ENCODE measurements around the gene MMP27. TPM values are rescaled to one million over a fixed set of nuclear protein-coding genes. Genes with fewer than 3 reads are reported as not detected.
A peak's percentile ranks its signal among the peaks of the same experiment; 100 is the strongest.

MMP27 gene
- total and polyA plus RNA-seq, 2 donors (not counting 1 experiment from before 2014, with no cell fraction given), result 0.08 to 0.17 TPM

GRCh38 chr11:102655547-102655946, 50.0 kb downstream of the MMP27 start:
- no peak overlapping the region for H3K9ac ChIP-seq (ENCODE audit: insufficient read depth, low read length)
- no peak overlapping the region for H2AFZ ChIP-seq (ENCODE audit: low read length)
- H3K79me2 ChIP-seq (ENCODE audit: control insufficient read depth, insufficient read depth, low read length), result no peaks in the 10 kb centered on the region
- TF ChIP-seq EZH2 (IDR thresholded peaks at IDR 0.05; ENCODE audit: low read length, missing control alignments) (no peak), CTCF (conservative IDR thresholded peaks at IDR 0.05 in 1 of 2, IDR thresholded peaks at IDR 0.05 in 1 of 2; ENCODE audit: low read depth in 1 of 2, low read length in 2 of 2) (no peak)
- H3K4me1 ChIP-seq (ENCODE audit: control insufficient read depth, extremely low read depth, insufficient read depth, low read length), result no peaks in the 10 kb centered on the region
- H3K27me3 ChIP-seq (ENCODE audit: control insufficient read depth, insufficient read depth, low read length), result no peaks in the 10 kb centered on the region
- no peaks in the 10 kb centered on the region for H4K20me1 ChIP-seq (ENCODE audit: control insufficient read depth, extremely low read depth, insufficient read depth, low read length)
- no peak for DNase-seq (ENCODE audit: low read depth in 2 of 2)
- H3K4me3 ChIP-seq (replicated peaks in 1 of 4; ENCODE audit: control extremely low read depth in 1 of 4, insufficient read depth in 1 of 4, low read depth in 3 of 4, low read length in 4 of 4), result no peak overlapping the region
- H3K27ac ChIP-seq (ENCODE audit: insufficient read depth, low read length), result no peak overlapping the region
- H3K4me2 ChIP-seq (ENCODE audit: extremely low read depth, insufficient read depth, low read length), result no peak overlapping the region
- H3K36me3 ChIP-seq (ENCODE audit: control insufficient read depth, insufficient read depth, low read length), result no peaks in the 10 kb centered on the region
- H3K9me3 ChIP-seq (ENCODE audit: control insufficient read depth, insufficient read depth, low read depth, low read length), result no peaks in the 10 kb centered on the region

- no peak overlapping the region for H3K27ac ChIP-seq (ENCODE audit: insufficient read depth, low read length)
- DNase-seq (ENCODE audit: low read depth in 2 of 2), result no peak
- H3K27me3 ChIP-seq (ENCODE audit: control insufficient read depth, insufficient read depth, low read length), result no peaks in the 10 kb centered on the region
- no peaks in the 10 kb centered on the region for H3K4me1 ChIP-seq (ENCODE audit: control insufficient read depth, extremely low read depth, insufficient read depth, low read length)
- H3K9ac ChIP-seq (ENCODE audit: insufficient read depth, low read length), result no peak overlapping the region
- no peaks in the 10 kb centered on the region for H3K79me2 ChIP-seq (ENCODE audit: control insufficient read depth, insufficient read depth, low read length)
- TF ChIP-seq CTCF (conservative IDR thresholded peaks at IDR 0.05 in 1 of 2, IDR thresholded peaks at IDR 0.05 in 1 of 2; ENCODE audit: low read depth in 1 of 2, low read length in 2 of 2) (no peak), EZH2 (IDR thresholded peaks at IDR 0.05; ENCODE audit: low read length, missing control alignments) (no peak)
- no peak overlapping the region for H3K4me3 ChIP-seq (replicated peaks in 1 of 4; ENCODE audit: control extremely low read depth in 1 of 4, insufficient read depth in 1 of 4, low read depth in 3 of 4, low read length in 4 of 4)
- H3K4me2 ChIP-seq (ENCODE audit: extremely low read depth, insufficient read depth, low read length), result no peak overlapping the region
- no peak overlapping the region for H2AFZ ChIP-seq (ENCODE audit: low read length)
- H3K9me3 ChIP-seq (ENCODE audit: control insufficient read depth, insufficient read depth, low read depth, low read length), result no peaks in the 10 kb centered on the region
- no peaks in the 10 kb centered on the region for H4K20me1 ChIP-seq (ENCODE audit: control insufficient read depth, extremely low read depth, insufficient read depth, low read length)
- H3K36me3 ChIP-seq (ENCODE audit: control insufficient read depth, insufficient read depth, low read length), result no peaks in the 10 kb centered on the region
Measured at GRCh38 chr11:102654761-102655160, 50.8 kb downstream of the MMP27 start.

- no peak overlapping the region for H3K4me2 ChIP-seq (ENCODE audit: extremely low read depth, insufficient read depth, low read length)
- H3K27ac ChIP-seq (ENCODE audit: insufficient read depth, low read length), result no peak overlapping the region
- H3K79me2 ChIP-seq (ENCODE audit: control insufficient read depth, insufficient read depth, low read length), result no peaks in the 10 kb centered on the region
- no peaks in the 10 kb centered on the region for H3K4me1 ChIP-seq (ENCODE audit: control insufficient read depth, extremely low read depth, insufficient read depth, low read length)
- H3K9me3 ChIP-seq (ENCODE audit: control insufficient read depth, insufficient read depth, low read depth, low read length), result no peaks in the 10 kb centered on the region
- no peaks in the 10 kb centered on the region for H3K27me3 ChIP-seq (ENCODE audit: control insufficient read depth, insufficient read depth, low read length)
- H3K9ac ChIP-seq (ENCODE audit: insufficient read depth, low read length), result no peak overlapping the region
- H2AFZ ChIP-seq (ENCODE audit: low read length), result no peak overlapping the region
- H3K36me3 ChIP-seq (ENCODE audit: control insufficient read depth, insufficient read depth, low read length), result no peaks in the 10 kb centered on the region
- H3K4me3 ChIP-seq (replicated peaks in 1 of 4; ENCODE audit: control extremely low read depth in 1 of 4, insufficient read depth in 1 of 4, low read depth in 3 of 4, low read length in 4 of 4), result no peak overlapping the region
- no peak for TF ChIP-seq CTCF (conservative IDR thresholded peaks at IDR 0.05 in 1 of 2, IDR thresholded peaks at IDR 0.05 in 1 of 2; ENCODE audit: low read depth in 1 of 2, low read length in 2 of 2)
- TF ChIP-seq EZH2 (IDR thresholded peaks at IDR 0.05; ENCODE audit: low read length, missing control alignments), result no peak
- no peaks in the 10 kb centered on the region for H4K20me1 ChIP-seq (ENCODE audit: control insufficient read depth, extremely low read depth, insufficient read depth, low read length)
- DNase-seq (ENCODE audit: low read depth in 2 of 2), result peak; percentile 6 to 21
Measured at GRCh38 chr11:102653744-102654291, 51.8 kb downstream of the MMP27 start.
